ENCODE results near the gene SESTD1. TPM values are rescaled to one million over a fixed set of nuclear protein-coding genes. Genes with fewer than 3 reads are reported as not detected.

SESTD1 gene
- total RNA-seq, 6 donors from 2014 or later, result 38.0 to 108 (median 92.4) TPM

GRCh38 chr2:179260224-179260623, 4.4 kb downstream of the SESTD1 start:
- 70 to 78% methylated on average over 3 of the region's 3 CpGs for WGBS, 2 donors
- Histone ChIP-seq H3K27me3 (no peaks in the 10 kb centered on the region), H3K4me1 (peaks cover 12 to 22% (median 21%) of the 10 kb centered on the region in 4 donors), H3K36me3 (no peaks in the 10 kb centered on the region), H3K9me3 (no peaks in the 10 kb centered on the region), H3K4me3 (no peak overlapping the region), H3K27ac (no peak overlapping the region)
- DNase-seq (no peak), ATAC-seq (ENCODE audit: low FRiP score in 2 of 2) (no peak)
- no peak for TF ChIP-seq CTCF (IDR thresholded peaks at IDR 0.05)
- TF ChIP-seq EP300 (IDR thresholded peaks at IDR 0.05), result no peak
- no peak for TF ChIP-seq POLR2AphosphoS5 (IDR thresholded peaks at IDR 0.05)
- TF ChIP-seq POLR2A (IDR thresholded peaks at IDR 0.05), result no peak

- 58 to 67% methylated on average over 1 of the region's 1 CpG for WGBS, 2 donors
- H3K4me3 ChIP-seq, result no peak overlapping the region
- no peaks in the 10 kb centered on the region for H3K36me3 ChIP-seq
- no peaks in the 10 kb centered on the region for H3K27me3 ChIP-seq
- DNase-seq (no peak), ATAC-seq (ENCODE audit: low FRiP score in 2 of 2) (no peak)
- H3K9me3 ChIP-seq, result no peaks in the 10 kb centered on the region
- H3K27ac ChIP-seq, result no peak overlapping the region
- TF ChIP-seq POLR2AphosphoS5 (IDR thresholded peaks at IDR 0.05), result no peak
- no peak for TF ChIP-seq EP300 (IDR thresholded peaks at IDR 0.05)
- no peak for TF ChIP-seq CTCF (IDR thresholded peaks at IDR 0.05)
- TF ChIP-seq POLR2A (IDR thresholded peaks at IDR 0.05), result no peak
- peaks cover 0 to 14% (median 8%) of the 10 kb centered on the region in 4 donors for H3K4me1 ChIP-seq
Observed at GRCh38 chr2:179255129-179255528, 9.5 kb downstream of the SESTD1 start.

- H3K9me3 ChIP-seq, result no peaks in the 10 kb centered on the region
- 16 to 17% methylated on average over 1 of the region's 1 CpG for WGBS, 2 donors
- H3K4me1 ChIP-seq, result peaks cover 0 to 10% (median 4%) of the 10 kb centered on the region in 4 donors
- no peaks in the 10 kb centered on the region for H3K36me3 ChIP-seq
- no peak overlapping the region for H3K27ac ChIP-seq
- no peak for ATAC-seq (ENCODE audit: low FRiP score in 2 of 2)
- no peak for DNase-seq
- no peaks in the 10 kb centered on the region for H3K27me3 ChIP-seq
- TF ChIP-seq POLR2A (IDR thresholded peaks at IDR 0.05), result no peak
- TF ChIP-seq CTCF (IDR thresholded peaks at IDR 0.05), result no peak
- no peak for TF ChIP-seq POLR2AphosphoS5 (IDR thresholded peaks at IDR 0.05)
- TF ChIP-seq EP300 (IDR thresholded peaks at IDR 0.05), result no peak
- no peak overlapping the region for H3K4me3 ChIP-seq
Observed at GRCh38 chr2:179253226-179253625, 11.4 kb downstream of the SESTD1 start.

GRCh38 chr2:179252423-179252822, 12.2 kb downstream of the SESTD1 start:
- Histone ChIP-seq H3K4me1 (peaks cover 0 to 10% (median 5%) of the 10 kb centered on the region in 4 donors), H3K27ac (no peak overlapping the region), H3K27me3 (no peaks in the 10 kb centered on the region), H3K36me3 (no peaks in the 10 kb centered on the region), H3K4me3 (no peak overlapping the region), H3K9me3 (no peaks in the 10 kb centered on the region)
- ATAC-seq (ENCODE audit: low FRiP score in 2 of 2) (no peak), DNase-seq (no peak)
- TF ChIP-seq POLR2A (IDR thresholded peaks at IDR 0.05), result no peak
- 66 to 67% methylated on average over 2 of the region's 2 CpGs for WGBS, 2 donors

- H3K4me1 ChIP-seq, result peaks cover 0 to 10% (median 6%) of the 10 kb centered on the region in 4 donors
- TF ChIP-seq POLR2AphosphoS5 (IDR thresholded peaks at IDR 0.05), result no peak
- no peak for DNase-seq
Observed at GRCh38 chr2:179251870-179252269, 12.8 kb downstream of the SESTD1 start.

GRCh38 chr2:179250848-179251504, 13.7 kb downstream of the SESTD1 start:
- H3K9me3 ChIP-seq, result no peaks in the 10 kb centered on the region
- ATAC-seq (ENCODE audit: low FRiP score in 2 of 2) (no peak), DNase-seq (no peak)
- H3K36me3 ChIP-seq, result no peaks in the 10 kb centered on the region
- 62 to 79% methylated on average over 1 of the region's 1 CpG for WGBS, 2 donors
- no peak overlapping the region for H3K27ac ChIP-seq
- no peaks in the 10 kb centered on the region for H3K27me3 ChIP-seq
- H3K4me1 ChIP-seq, result peaks cover 0 to 10% (median 6%) of the 10 kb centered on the region in 4 donors
- H3K4me3 ChIP-seq, result no peak overlapping the region
- TF ChIP-seq CTCF (IDR thresholded peaks at IDR 0.05), result no peak
- TF ChIP-seq POLR2AphosphoS5 (IDR thresholded peaks at IDR 0.05), result no peak
- TF ChIP-seq EP300 (IDR thresholded peaks at IDR 0.05), result no peak
- TF ChIP-seq POLR2A (IDR thresholded peaks at IDR 0.05), result no peak

More at GRCh38 chr2:179251870-179252269, 12.8 kb downstream of the SESTD1 start:
- Histone ChIP-seq H3K4me3 (no peak overlapping the region), H3K36me3 (no peaks in the 10 kb centered on the region), H3K9me3 (no peaks in the 10 kb centered on the region), H3K27ac (no peak overlapping the region), H3K27me3 (no peaks in the 10 kb centered on the region)
- no peak for ATAC-seq (ENCODE audit: low FRiP score in 2 of 2)
